ENCODE data around the gene LATS2. TPM values are rescaled to one million over a fixed set of nuclear protein-coding genes. Genes with fewer than 3 reads are reported as not detected.

The LATS2 gene
- total and polyA plus RNA-seq, 10 donors: 2.5 to 34.6 (median 22.6) TPM

GRCh38 chr13:21022056-21022979, 39.1 kb downstream of the LATS2 start:
- Histone ChIP-seq H3K27me3 (replicated peaks in 1 of 7) (no peaks in the 10 kb centered on the region), H3K36me3 (no peaks in the 10 kb centered on the region), H3K4me3 (no peak overlapping the region), H3K4me1 (peaks cover 10 to 49% (median 27%) of the 10 kb centered on the region in 6 donors), H3K27ac (peak overlapping the region in 1 of 8 donors; percentile 11), H3K9me3 (no peaks in the 10 kb centered on the region)
- WGBS, 5 donors: 70 to 81% (median 73%) methylated on average over 11 of the region's 11 CpGs
- TF ChIP-seq POLR2AphosphoS5 (IDR thresholded peaks at IDR 0.05): no peak
- TF ChIP-seq CTCF (IDR thresholded peaks at IDR 0.05 in 8 of 11, conservative IDR thresholded peaks at IDR 0.05 in 3 of 11): no peak
- no peak for TF ChIP-seq POLR2A (IDR thresholded peaks at IDR 0.05)
- intact Hi-C loops (cut with DNase I; ENCODE audit: low total_unique reads): loop anchor here (10.0 kb wide), 1 partner anchor 52 kb away; no protein-coding TSS in a partner anchor
- DNase-seq: no peak

- DNase-seq: no peak
- 73 to 99% (median 76%) methylated on average over 4 of the region's 4 CpGs for WGBS, 5 donors
- Histone ChIP-seq H3K9me3 (no peaks in the 10 kb centered on the region), H3K4me3 (no peak overlapping the region), H3K27me3 (replicated peaks in 1 of 7) (no peaks in the 10 kb centered on the region), H3K36me3 (no peaks in the 10 kb centered on the region), H3K4me1 (peaks cover 10 to 67% (median 33%) of the 10 kb centered on the region in 6 donors), H3K27ac (peak overlapping the region in 3 of 8 donors; percentile 0 to 53 (median 14))
- intact Hi-C loops (cut with DNase I; ENCODE audit: low total_unique reads): loop anchor here (10.0 kb wide), 1 partner anchor 54 kb away; no protein-coding TSS in a partner anchor
- TF ChIP-seq CTCF (IDR thresholded peaks at IDR 0.05 in 8 of 11, conservative IDR thresholded peaks at IDR 0.05 in 3 of 11) (no peak), POLR2AphosphoS5 (IDR thresholded peaks at IDR 0.05) (no peak), POLR2A (IDR thresholded peaks at IDR 0.05) (no peak)
Observed at GRCh38 chr13:21020581-21020980, 40.8 kb downstream of the LATS2 start.

- TF ChIP-seq CTCF (IDR thresholded peaks at IDR 0.05 in 8 of 11, conservative IDR thresholded peaks at IDR 0.05 in 3 of 11) (no peak), POLR2AphosphoS5 (IDR thresholded peaks at IDR 0.05) (no peak), POLR2A (IDR thresholded peaks at IDR 0.05) (no peak)
- Histone ChIP-seq H3K36me3 (no peaks in the 10 kb centered on the region), H3K27me3 (replicated peaks in 1 of 7) (no peaks in the 10 kb centered on the region), H3K9me3 (no peaks in the 10 kb centered on the region), H3K4me1 (peaks cover 10 to 71% (median 33%) of the 10 kb centered on the region in 6 donors), H3K4me3 (no peak overlapping the region), H3K27ac (peak overlapping the region in 3 of 8 donors; percentile 0 to 53 (median 14))
- intact Hi-C loops (cut with DNase I; ENCODE audit: low total_unique reads): loop anchor here (10.0 kb wide), 1 partner anchor 55 kb away; no protein-coding TSS in a partner anchor
- DNase-seq: no peak
- WGBS, 5 donors: 65 to 78% (median 71%) methylated on average over 5 of the region's 5 CpGs
Observed at GRCh38 chr13:21020176-21020575, 41.2 kb downstream of the LATS2 start.

GRCh38 chr13:21018220-21018619, 43.2 kb downstream of the LATS2 start:
- no peaks in the 10 kb centered on the region for H3K36me3 ChIP-seq
- DNase-seq: no peak
- intact Hi-C loops (cut with DNase I; ENCODE audit: low total_unique reads): no loop called here
- TF ChIP-seq POLR2A (IDR thresholded peaks at IDR 0.05): no peak
- TF ChIP-seq CTCF (IDR thresholded peaks at IDR 0.05 in 8 of 11, conservative IDR thresholded peaks at IDR 0.05 in 3 of 11): no peak
- TF ChIP-seq POLR2AphosphoS5 (IDR thresholded peaks at IDR 0.05): no peak
- no peaks in the 10 kb centered on the region for H3K27me3 ChIP-seq (replicated peaks in 1 of 7)
- H3K27ac ChIP-seq: peak overlapping the region in 6 of 8 donors; percentile 56 to 80 (median 72)
- no peak overlapping the region for H3K4me3 ChIP-seq
- H3K9me3 ChIP-seq: no peaks in the 10 kb centered on the region
- peaks cover 16 to 88% (median 42%) of the 10 kb centered on the region in 6 donors for H3K4me1 ChIP-seq
- 61 to 92% (median 76%) methylated on average over 4 of the region's 4 CpGs for WGBS, 5 donors
